Parathyroid adenoma (tissue), 2 donors: Measurements from ENCODE around the gene KIAA1958.

Experiments
- H2AFZ ChIP-seq: fragments of 300-600 bp; sonication (generic); one replicate; pipeline ENCODE4 v1.7.0; 2017; ENCODE audit warnings: antibody characterized with exemption, mild to moderate bottlenecking
- H3K27ac ChIP-seq: fragments of 300-600 bp; sonication (generic); one replicate; pipeline ENCODE4 v1.7.0; 2017
- H3K27me3 ChIP-seq: fragments of 300-600 bp; sonication (generic); one replicate; pipeline ENCODE4 v1.7.0; 2017; ENCODE audit warnings: low read length; ENCODE audit not compliant: control insufficient read depth, insufficient read depth
- H3K36me3 ChIP-seq: fragments of 300-600 bp; sonication (generic); one replicate; pipeline ENCODE4 v1.7.0; 2017; ENCODE audit warnings: low read length; ENCODE audit not compliant: control insufficient read depth, insufficient read depth
- H3K4me1 ChIP-seq: fragments of 300-600 bp; sonication (generic); one replicate; pipeline ENCODE4 v1.7.0; 2017; ENCODE audit warnings: control low read depth
- H3K4me2 ChIP-seq: fragments of 300-600 bp; sonication (generic); one replicate; pipeline ENCODE4 v1.7.0; 2017; ENCODE audit warnings: low read length
- H3K4me3 ChIP-seq: fragments of 300-600 bp; sonication (generic); one replicate; pipeline ENCODE4 v1.7.0; 2017; ENCODE audit warnings: low read depth, low read length
- H3K79me2 ChIP-seq: fragments of 300-600 bp; sonication (generic); one replicate; pipeline ENCODE4 v1.7.0; 2017; ENCODE audit warnings: control low read depth
- H3K9ac ChIP-seq: fragments of 300-600 bp; sonication (generic); one replicate; pipeline ENCODE4 v1.7.0; 2017; ENCODE audit warnings: mild to moderate bottlenecking
- H3K9me3 ChIP-seq: fragments of 300-600 bp; sonication (generic); one replicate; pipeline ENCODE4 v1.7.0; 2017; ENCODE audit warnings: low read length; ENCODE audit not compliant: control insufficient read depth
- TF ChIP-seq, protein P1 (sequence below): fragments of 300-600 bp; sonication (generic); IDR thresholded peaks from one replicate; pipeline ENCODE4 v1.7.0; 2017; ENCODE audit warnings: antibody characterized with exemption, mild to moderate bottlenecking
- donor health status: primary hyperparathyroidism.

Gene KIAA1958

GRCh38 chr9:112516769-112517168 lies 30.1 kb downstream of the KIAA1958 start:
- no peaks in the 10 kb centered on the region for H3K9me3 ChIP-seq
- no peaks in the 10 kb centered on the region for H3K36me3 ChIP-seq

GRCh38 chr9:112520069-112520468 lies 33.4 kb downstream of the KIAA1958 start:
- H3K36me3 ChIP-seq = no peaks in the 10 kb centered on the region
- no peak overlapping the region for H3K4me3 ChIP-seq
- no peak overlapping the region for H3K9ac ChIP-seq
- no peaks in the 10 kb centered on the region for H3K27me3 ChIP-seq
- H2AFZ ChIP-seq = no peak overlapping the region
- H3K27ac ChIP-seq = no peak overlapping the region
- peaks cover 4% of the 10 kb centered on the region for H3K4me1 ChIP-seq
- TF ChIP-seq, protein P1, sequence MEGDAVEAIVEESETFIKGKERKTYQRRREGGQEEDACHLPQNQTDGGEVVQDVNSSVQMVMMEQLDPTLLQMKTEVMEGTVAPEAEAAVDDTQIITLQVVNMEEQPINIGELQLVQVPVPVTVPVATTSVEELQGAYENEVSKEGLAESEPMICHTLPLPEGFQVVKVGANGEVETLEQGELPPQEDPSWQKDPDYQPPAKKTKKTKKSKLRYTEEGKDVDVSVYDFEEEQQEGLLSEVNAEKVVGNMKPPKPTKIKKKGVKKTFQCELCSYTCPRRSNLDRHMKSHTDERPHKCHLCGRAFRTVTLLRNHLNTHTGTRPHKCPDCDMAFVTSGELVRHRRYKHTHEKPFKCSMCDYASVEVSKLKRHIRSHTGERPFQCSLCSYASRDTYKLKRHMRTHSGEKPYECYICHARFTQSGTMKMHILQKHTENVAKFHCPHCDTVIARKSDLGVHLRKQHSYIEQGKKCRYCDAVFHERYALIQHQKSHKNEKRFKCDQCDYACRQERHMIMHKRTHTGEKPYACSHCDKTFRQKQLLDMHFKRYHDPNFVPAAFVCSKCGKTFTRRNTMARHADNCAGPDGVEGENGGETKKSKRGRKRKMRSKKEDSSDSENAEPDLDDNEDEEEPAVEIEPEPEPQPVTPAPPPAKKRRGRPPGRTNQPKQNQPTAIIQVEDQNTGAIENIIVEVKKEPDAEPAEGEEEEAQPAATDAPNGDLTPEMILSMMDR = no peak
- no peaks in the 10 kb centered on the region for H3K9me3 ChIP-seq
- H3K79me2 ChIP-seq = no peaks in the 10 kb centered on the region
- H3K4me2 ChIP-seq = no peak overlapping the region

More at GRCh38 chr9:112516769-112517168, 30.1 kb downstream of the KIAA1958 start:
- no peaks in the 10 kb centered on the region for H3K79me2 ChIP-seq
- no peak overlapping the region for H2AFZ ChIP-seq
- H3K27me3 ChIP-seq = no peaks in the 10 kb centered on the region
- no peak overlapping the region for H3K4me3 ChIP-seq
- H3K27ac ChIP-seq = no peak overlapping the region
- H3K4me2 ChIP-seq = no peak overlapping the region
- no peak overlapping the region for H3K9ac ChIP-seq
- TF ChIP-seq, protein P1 = no peak
- H3K4me1 ChIP-seq = no peaks in the 10 kb centered on the region

DNA sequence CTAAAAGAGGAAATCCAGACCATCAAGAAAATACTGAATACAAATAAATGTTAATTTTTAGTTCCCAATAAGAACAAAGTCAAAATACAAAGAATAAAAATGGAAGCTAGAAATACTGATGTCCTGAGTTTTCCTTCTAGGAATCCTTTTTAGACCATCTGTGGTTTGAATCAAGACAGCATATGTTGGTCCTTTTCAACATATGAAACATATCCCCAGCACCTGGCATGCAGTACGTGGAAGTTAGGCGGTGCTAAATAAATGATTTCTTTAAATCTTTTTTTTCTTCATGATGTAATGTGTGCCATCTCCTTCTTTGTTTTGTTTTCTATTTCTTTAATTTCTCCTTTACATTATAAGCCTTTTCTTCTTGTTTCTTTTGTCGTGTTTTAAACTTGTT lies 34.0 kb downstream of the KIAA1958 start:
- H3K9ac ChIP-seq = no peak overlapping the region
- TF ChIP-seq, protein P1 = no peak
- H3K9me3 ChIP-seq = no peaks in the 10 kb centered on the region
- H3K4me1 ChIP-seq = peaks cover 4% of the 10 kb centered on the region
- H3K27me3 ChIP-seq = no peaks in the 10 kb centered on the region
- no peak overlapping the region for H3K4me2 ChIP-seq
- H3K4me3 ChIP-seq = no peak overlapping the region
- no peak overlapping the region for H2AFZ ChIP-seq
- no peak overlapping the region for H3K27ac ChIP-seq
- H3K79me2 ChIP-seq = no peaks in the 10 kb centered on the region
- no peaks in the 10 kb centered on the region for H3K36me3 ChIP-seq

- no peak overlapping the region for H3K9ac ChIP-seq
- no peak overlapping the region for H3K27ac ChIP-seq
- H3K79me2 ChIP-seq = no peaks in the 10 kb centered on the region
- no peak overlapping the region for H2AFZ ChIP-seq
- no peak overlapping the region for H3K4me2 ChIP-seq
- no peaks in the 10 kb centered on the region for H3K36me3 ChIP-seq
- H3K27me3 ChIP-seq = no peaks in the 10 kb centered on the region
- H3K9me3 ChIP-seq = no peaks in the 10 kb centered on the region
- peaks cover 4% of the 10 kb centered on the region for H3K4me1 ChIP-seq
- no peak overlapping the region for H3K4me3 ChIP-seq
- TF ChIP-seq, protein P1 = no peak
Measured at GRCh38 chr9:112526973-112527372, 40.3 kb downstream of the KIAA1958 start.

- TF ChIP-seq, protein P1 = no peak
Measured at GRCh38 chr9:112527959-112528358, 41.3 kb downstream of the KIAA1958 start.

More at GRCh38 chr9:112527959-112528358, 41.3 kb downstream of the KIAA1958 start:
- Histone ChIP-seq H3K4me1 (peaks cover 1% of the 10 kb centered on the region), H3K27ac (no peak overlapping the region), H3K9me3 (no peaks in the 10 kb centered on the region), H3K4me2 (no peak overlapping the region), H3K36me3 (no peaks in the 10 kb centered on the region), H2AFZ (no peak overlapping the region), H3K9ac (no peak overlapping the region), H3K79me2 (no peaks in the 10 kb centered on the region), H3K4me3 (no peak overlapping the region), H3K27me3 (no peaks in the 10 kb centered on the region)
